Stomach (tissue), 9 donors: Measurements from ENCODE around the gene MCM3AP. TPM values are rescaled to one million over a fixed set of nuclear protein-coding genes. Genes with fewer than 3 reads are reported as not detected.

ENCODE experiments used
- DNase-seq, 2 donors: peaks; one replicate each; pipeline versions ENCODE4 v3.0.0 to v3.0.0-alpha.2; 2013 to 2019
- H3K27ac ChIP-seq, 5 donors: fragments of 200-600 bp in 4 of 5; sonication (generic) in 4 of 5; one replicate each; pipeline ENCODE4 v1.5.1; 2013 to 2019; ENCODE audit warnings: mild to moderate bottlenecking in 1 of 5, moderate library complexity in 1 of 5
- H3K27me3 ChIP-seq, 3 donors: fragments of 200-600 bp; sonication (generic); one replicate each; pipeline ENCODE4 v1.5.1; 2017 to 2019; ENCODE audit warnings: mixed run types in 1 of 3
- H3K36me3 ChIP-seq, 4 donors: fragments of 200-600 bp; sonication (generic); 1 replicate in 3 of 4; 2 replicates in 1 of 4; pipeline ENCODE4 v1.5.1; 2016 to 2019
- H3K4me1 ChIP-seq, 4 donors: fragments of 200-600 bp; sonication (generic); one replicate each; pipeline ENCODE4 v1.5.1; 2016 to 2019
- H3K4me3 ChIP-seq, 4 donors: fragments of 200-600 bp; sonication (generic) in 3 of 4; one replicate each; pipeline ENCODE4 v1.5.1; 2016 to 2019; ENCODE audit warnings: mild to moderate bottlenecking in 1 of 4
- H3K9me3 ChIP-seq, 4 donors: fragments of 200-600 bp; sonication (generic); one replicate each; pipeline ENCODE4 v1.5.1; 2016 to 2019
- EP300 ChIP-seq: sonication (generic); formaldehyde crosslinking; IDR thresholded peaks from one replicate; pipeline ENCODE4 v1.6.1; 2017; ENCODE audit warnings: antibody characterized with exemption
- POLR2A ChIP-seq, 4 donors: fragments of 450-650 bp; IDR thresholded peaks; one replicate each; pipeline ENCODE4 v1.6.1; 2016; ENCODE audit warnings: antibody characterized with exemption in 4 of 4, control low read depth in 2 of 4, mild to moderate bottlenecking in 1 of 4, moderate library complexity in 1 of 4
- POLR2AphosphoS5 ChIP-seq, 3 donors: sonication (generic); formaldehyde crosslinking; IDR thresholded peaks; one replicate each; pipeline ENCODE4 v1.6.1; 2016; ENCODE audit warnings: antibody characterized with exemption in 3 of 3
- WGBS, 5 donors: extraction: QIAGEN DNeasy Blood & Tissue Kit in 3 of 5; methylation state at CpG; one replicate each; pipeline versions ENCODE4 v1.1.5 to v1.1.7; 2013 to 2018; 5-methylcytosine and 5-hydroxymethylcytosine counted together
- intact Hi-C: fragments of 100-400 bp; cut with DNase I; formaldehyde crosslinking; loops from one replicate; pipeline ENCODE4 v1.15.1; 2023; ENCODE audit warnings: low total_unique reads
- polyA plus RNA-seq, 3 donors: library from polyadenylated mRNA; stranded (reverse); fragments of 200-250 nt; gene quantifications; one replicate each; pipeline ENCODE4 v1.2.3, GENCODE V29; 2013
- total RNA-seq, 5 donors: library from RNA; depleted of rRNA; stranded (reverse); fragments of >200 nt; gene quantifications; one replicate each; pipeline versions ENCODE4 v1.1.0 to v1.2.3, GENCODE V29; 2014 to 2016
- TF ChIP-seq, protein P1 (sequence below), 7 experiments: fragments of 450-650 bp in 4 of 7; fragments of 200-600 bp in 3 of 7; sonication (generic) in 3 of 7; IDR thresholded peaks; one replicate each; pipeline ENCODE4 v1.5.1; 2016 to 2019; ENCODE audit warnings: antibody characterized with exemption in 7 of 7, control low read depth in 2 of 7, mild to moderate bottlenecking in 1 of 7
- donor health status: healthy with polysubstance abuse.
- donor health status: Bipolar disorder and iron deficiency.
- donor health status: healthy.

The MCM3AP gene
- total and polyA plus RNA-seq, 8 donors = 18.9 to 555 (median 57.4) TPM

DNA sequence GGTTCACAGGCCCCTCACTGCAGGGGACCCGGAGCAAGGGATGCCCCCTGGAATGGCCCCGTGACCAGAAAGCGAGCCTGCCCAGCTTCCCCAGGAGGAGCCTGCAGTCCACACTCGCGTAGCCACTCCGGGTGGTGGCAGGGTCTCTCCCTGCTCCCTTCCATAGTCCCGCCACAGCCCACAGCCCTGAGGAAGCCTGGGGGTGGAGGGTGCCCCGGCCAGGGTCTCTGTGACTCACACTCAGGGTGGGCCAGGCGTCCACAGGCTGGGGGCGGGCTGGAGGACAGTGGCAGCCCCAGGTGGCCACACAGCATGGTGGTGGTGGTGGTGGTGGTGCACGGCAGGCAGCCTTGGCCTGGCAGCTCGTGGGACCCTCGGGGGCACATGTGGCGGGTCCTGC, 16.3 kb upstream of the MCM3AP start:
- Histone ChIP-seq H3K4me3 (no peak overlapping the region), H3K4me1 (peaks cover 11 to 15% (median 14%) of the 10 kb centered on the region in 4 donors), H3K9me3 (no peaks in the 10 kb centered on the region), H3K36me3 (peaks cover 0 to 36% (median 21%) of the 10 kb centered on the region in 4 donors), H3K27me3 (peaks cover 0 to 14% (median 10%) of the 10 kb centered on the region in 3 donors), H3K27ac (no peak overlapping the region)
- intact Hi-C loops = no loop called here
- 96 to 98% (median 97%) methylated on average over 11 to 14 of the region's 14 CpGs for WGBS, 5 donors
- TF ChIP-seq POLR2A (IDR thresholded peaks at IDR 0.05) (no peak), POLR2AphosphoS5 (IDR thresholded peaks at IDR 0.05) (no peak), EP300 (no peak)
- TF ChIP-seq, protein P1, sequence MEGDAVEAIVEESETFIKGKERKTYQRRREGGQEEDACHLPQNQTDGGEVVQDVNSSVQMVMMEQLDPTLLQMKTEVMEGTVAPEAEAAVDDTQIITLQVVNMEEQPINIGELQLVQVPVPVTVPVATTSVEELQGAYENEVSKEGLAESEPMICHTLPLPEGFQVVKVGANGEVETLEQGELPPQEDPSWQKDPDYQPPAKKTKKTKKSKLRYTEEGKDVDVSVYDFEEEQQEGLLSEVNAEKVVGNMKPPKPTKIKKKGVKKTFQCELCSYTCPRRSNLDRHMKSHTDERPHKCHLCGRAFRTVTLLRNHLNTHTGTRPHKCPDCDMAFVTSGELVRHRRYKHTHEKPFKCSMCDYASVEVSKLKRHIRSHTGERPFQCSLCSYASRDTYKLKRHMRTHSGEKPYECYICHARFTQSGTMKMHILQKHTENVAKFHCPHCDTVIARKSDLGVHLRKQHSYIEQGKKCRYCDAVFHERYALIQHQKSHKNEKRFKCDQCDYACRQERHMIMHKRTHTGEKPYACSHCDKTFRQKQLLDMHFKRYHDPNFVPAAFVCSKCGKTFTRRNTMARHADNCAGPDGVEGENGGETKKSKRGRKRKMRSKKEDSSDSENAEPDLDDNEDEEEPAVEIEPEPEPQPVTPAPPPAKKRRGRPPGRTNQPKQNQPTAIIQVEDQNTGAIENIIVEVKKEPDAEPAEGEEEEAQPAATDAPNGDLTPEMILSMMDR (IDR thresholded peaks at IDR 0.05) = no peak
- no peak for DNase-seq

DNA sequence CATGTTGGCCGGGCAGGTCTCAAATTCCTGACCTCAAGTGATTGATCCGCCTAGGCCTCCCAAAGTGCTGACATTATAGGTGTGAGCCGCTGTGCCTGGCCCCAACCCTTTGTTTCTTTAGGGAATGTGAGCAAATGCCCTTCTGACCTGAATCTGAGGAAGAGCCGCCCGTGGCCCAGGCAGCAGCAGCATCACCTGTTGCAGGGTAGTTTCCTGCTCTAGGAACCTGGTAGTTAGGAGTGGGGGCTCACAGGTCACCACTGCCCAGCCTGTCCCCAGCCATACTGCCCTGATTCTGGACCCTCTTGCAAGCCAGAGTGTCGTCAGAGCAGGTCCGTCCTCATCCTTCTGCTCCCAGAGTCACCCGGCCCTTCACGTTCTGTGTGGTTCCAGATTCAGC, 13.8 kb upstream of the MCM3AP start:
- H3K27me3 ChIP-seq = peaks cover 0 to 27% (median 10%) of the 10 kb centered on the region in 3 donors
- 83 to 95% (median 85%) methylated on average over 9 of the region's 9 CpGs for WGBS, 5 donors
- TF ChIP-seq, protein P1 (IDR thresholded peaks at IDR 0.05) = no peak
- TF ChIP-seq EP300 = no peak
- TF ChIP-seq POLR2AphosphoS5 (IDR thresholded peaks at IDR 0.05) = no peak
- H3K27ac ChIP-seq = no peak overlapping the region
- peaks cover 0 to 24% (median 14%) of the 10 kb centered on the region in 4 donors for H3K36me3 ChIP-seq
- H3K4me1 ChIP-seq = peaks cover 11 to 35% (median 30%) of the 10 kb centered on the region in 4 donors
- no peak for DNase-seq
- intact Hi-C loops = no loop called here
- H3K9me3 ChIP-seq = no peaks in the 10 kb centered on the region
- no peak overlapping the region for H3K4me3 ChIP-seq

DNA sequence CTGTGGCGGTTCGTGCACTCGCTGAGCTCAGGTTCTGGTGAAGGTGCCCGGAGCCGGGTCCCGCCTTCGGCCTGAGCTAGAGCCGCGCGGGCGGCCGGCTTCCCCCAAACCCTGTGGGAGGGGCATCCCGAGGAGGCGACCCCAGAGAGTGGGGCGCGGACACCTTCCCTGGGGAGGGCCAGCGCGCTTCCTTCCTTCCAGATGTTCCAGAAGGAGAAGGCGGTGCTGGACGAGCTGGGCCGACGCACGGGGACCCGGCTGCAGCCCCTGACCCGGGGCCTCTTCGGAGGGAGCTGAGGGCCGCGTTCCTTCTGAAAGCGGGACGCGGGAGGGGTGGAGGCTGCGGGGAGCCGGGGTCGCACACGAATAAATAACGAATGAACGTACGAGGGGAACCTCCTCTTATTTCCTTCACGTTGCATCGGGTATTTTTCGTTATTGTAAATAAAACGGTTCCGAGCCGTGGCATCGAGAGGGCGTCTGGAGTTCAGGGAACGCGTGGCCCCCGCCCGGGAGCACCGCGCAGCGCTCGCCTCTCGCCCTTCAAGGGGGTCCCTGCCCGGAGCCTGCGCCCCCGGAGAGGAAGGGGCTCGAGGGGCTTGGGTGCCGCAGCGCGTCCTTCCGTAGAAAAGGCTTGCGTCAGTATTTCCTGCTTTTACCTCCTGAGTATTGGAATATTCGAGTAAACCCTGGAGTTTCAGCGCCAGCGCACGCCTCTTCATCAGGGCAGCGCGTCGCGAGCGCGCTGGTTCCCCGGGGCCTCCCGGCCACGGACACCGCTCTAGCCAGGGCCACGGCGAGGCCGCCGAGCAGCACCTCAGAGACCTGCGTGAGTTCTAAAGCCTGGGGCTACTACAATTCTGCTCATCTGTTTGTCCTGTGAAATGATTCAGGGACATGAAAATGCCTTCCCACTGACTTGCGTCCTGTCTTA, 12.2 kb upstream of the MCM3AP start:
- 2 to 6% (median 3%) methylated on average over 55 to 84 of the region's 84 CpGs for WGBS, 5 donors
- Histone ChIP-seq H3K27me3 (peaks cover 0 to 27% (median 10%) of the 10 kb centered on the region in 3 donors), H3K27ac (peak overlapping the region in 4 of 5 donors; percentile 57 to 80 (median 72)), H3K9me3 (no peaks in the 10 kb centered on the region), H3K36me3 (peaks cover 0 to 23% (median 14%) of the 10 kb centered on the region in 4 donors), H3K4me3 (peak overlapping the region; percentile 45 to 63 (median 51)), H3K4me1 (peaks cover 11 to 35% (median 30%) of the 10 kb centered on the region in 4 donors)
- peak in 1 of 2 donors; percentile 67 for DNase-seq
- TF ChIP-seq POLR2A (IDR thresholded peaks at IDR 0.05) = no peak
- no peak for TF ChIP-seq EP300
- TF ChIP-seq, protein P1 (IDR thresholded peaks at IDR 0.05) = no peak
- TF ChIP-seq POLR2AphosphoS5 (IDR thresholded peaks at IDR 0.05) = no peak
- intact Hi-C loops = no loop called here

DNA sequence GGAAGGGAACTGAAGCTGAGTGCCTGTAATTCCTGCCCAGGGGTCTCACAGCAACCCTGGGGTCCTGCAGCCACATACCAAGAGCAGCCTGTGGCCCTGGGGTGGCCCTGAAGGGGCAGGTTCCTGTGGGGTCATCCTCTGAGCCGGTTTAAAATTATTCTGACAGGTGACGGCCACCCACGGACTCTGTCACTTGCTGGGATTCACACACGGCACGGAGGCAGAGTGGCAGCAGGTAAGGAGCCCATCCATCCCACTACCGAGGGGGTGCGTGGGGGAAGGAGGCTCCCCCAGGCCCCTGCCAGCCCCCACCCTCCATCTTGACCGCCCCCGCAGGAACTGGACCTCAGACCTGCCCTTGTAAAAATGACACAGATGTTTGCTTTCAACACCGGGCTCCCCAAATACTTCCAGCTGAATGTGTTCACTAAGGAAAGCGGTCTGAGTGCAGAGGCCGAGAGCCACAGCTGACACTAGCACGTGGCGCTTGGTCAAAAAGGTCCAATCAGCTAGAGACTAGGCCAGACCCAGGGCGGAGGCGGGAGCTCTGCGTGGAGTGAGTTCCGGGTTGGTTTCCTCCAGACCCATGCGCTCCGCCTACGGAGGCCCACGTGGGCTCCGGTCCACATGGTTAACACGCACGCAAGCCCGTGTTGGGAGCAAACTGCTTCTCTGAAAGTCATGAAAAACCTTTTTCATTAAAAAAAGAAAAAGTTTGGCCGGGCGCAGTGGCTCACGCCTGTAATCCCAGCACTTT, 10.8 kb upstream of the MCM3AP start:
- intact Hi-C loops = no loop called here
- Histone ChIP-seq H3K9me3 (no peaks in the 10 kb centered on the region), H3K36me3 (peaks cover 0 to 22% (median 16%) of the 10 kb centered on the region in 4 donors), H3K27ac (peak overlapping the region; percentile 33 to 80 (median 52)), H3K4me1 (peaks cover 11 to 35% (median 30%) of the 10 kb centered on the region in 4 donors), H3K4me3 (peak overlapping the region in 1 of 4 donors; percentile 0), H3K27me3 (peaks cover 0 to 27% (median 10%) of the 10 kb centered on the region in 3 donors)
- WGBS, 5 donors = 35 to 62% (median 53%) methylated on average over 24 to 29 of the region's 29 CpGs
- DNase-seq = peak; percentile 55 to 91
- peak in 1 of 3 donors; percentile 68 for TF ChIP-seq POLR2AphosphoS5 (IDR thresholded peaks at IDR 0.05)
- no peak for TF ChIP-seq EP300
- TF ChIP-seq, protein P1 (IDR thresholded peaks at IDR 0.05) = no peak
- TF ChIP-seq POLR2A (IDR thresholded peaks at IDR 0.05) = no peak
